Kidney epithelial cell (primary cell): ENCODE results near the gene NFE2. TPM values are rescaled to one million over a fixed set of nuclear protein-coding genes. Genes with fewer than 3 reads are reported as not detected.
A peak's percentile ranks its signal among the peaks of the same experiment; 100 is the strongest.
"Not testable (repeated sequence)": the region's sequence is repeated elsewhere in the genome, so short reads cannot be mapped to it uniquely, and the experiment has no call there.

ENCODE experiments used
- DNase-seq: peaks from one replicate; pipeline ENCODE4 v3.0.0-alpha.2; 2010; ENCODE audit warnings: low read depth
- H3K27me3 ChIP-seq: 2 replicates; pipeline ENCODE4 v1.6.0; 2011; ENCODE audit warnings: low read length; ENCODE audit not compliant: control insufficient read depth, insufficient read depth
- H3K36me3 ChIP-seq: 2 replicates; pipeline ENCODE4 v1.5.1; 2011; ENCODE audit warnings: low read length; ENCODE audit not compliant: control insufficient read depth, insufficient read depth
- H3K4me3 ChIP-seq: 2 replicates; pipeline ENCODE4 v1.5.1; 2011; ENCODE audit warnings: low read depth, mild to moderate bottlenecking, control low read depth, low read length
- total RNA-seq: library from RNA; depleted of rRNA; stranded (reverse); fragments of >200 nt; gene quantifications from 2 replicates; pipeline ENCODE4 v1.2.3, GENCODE V29; 2015
- TF ChIP-seq, protein P1 (sequence below): IDR thresholded peaks from 2 replicates; pipeline ENCODE4 v1.5.1; 2011; ENCODE audit warnings: mild to moderate bottlenecking, moderate library complexity, low read length, control low read depth, inconsistent platforms; ENCODE audit not compliant: insufficient read depth, poor library complexity, severe bottlenecking

NFE2 gene
- total RNA-seq, 1 donor from 2014 or later = 0.17 TPM

DNA sequence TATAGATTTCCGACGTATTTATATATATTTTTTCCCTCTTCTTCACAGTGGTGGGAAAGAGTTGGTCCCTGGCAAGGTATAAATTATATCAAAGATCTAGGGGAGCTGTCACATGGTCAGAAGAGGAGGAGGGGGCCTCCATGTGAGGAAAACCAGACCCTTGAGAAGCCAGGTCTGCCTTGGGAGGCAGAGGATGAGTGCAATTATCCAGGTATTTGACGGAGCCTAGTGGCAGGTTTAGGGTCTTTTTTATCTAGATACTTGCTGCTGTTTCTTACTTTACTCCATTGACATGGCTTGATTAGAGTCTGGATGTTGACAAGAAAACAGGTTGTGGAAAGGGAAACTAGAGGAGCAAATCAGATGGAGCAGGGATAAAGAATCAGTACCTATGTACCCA lies 29.6 kb upstream of the NFE2 start:
- Histone ChIP-seq H3K36me3 (no peaks in the 10 kb centered on the region), H3K4me3 (no peak overlapping the region), H3K27me3 (no peaks in the 10 kb centered on the region)
- TF ChIP-seq, protein P1, sequence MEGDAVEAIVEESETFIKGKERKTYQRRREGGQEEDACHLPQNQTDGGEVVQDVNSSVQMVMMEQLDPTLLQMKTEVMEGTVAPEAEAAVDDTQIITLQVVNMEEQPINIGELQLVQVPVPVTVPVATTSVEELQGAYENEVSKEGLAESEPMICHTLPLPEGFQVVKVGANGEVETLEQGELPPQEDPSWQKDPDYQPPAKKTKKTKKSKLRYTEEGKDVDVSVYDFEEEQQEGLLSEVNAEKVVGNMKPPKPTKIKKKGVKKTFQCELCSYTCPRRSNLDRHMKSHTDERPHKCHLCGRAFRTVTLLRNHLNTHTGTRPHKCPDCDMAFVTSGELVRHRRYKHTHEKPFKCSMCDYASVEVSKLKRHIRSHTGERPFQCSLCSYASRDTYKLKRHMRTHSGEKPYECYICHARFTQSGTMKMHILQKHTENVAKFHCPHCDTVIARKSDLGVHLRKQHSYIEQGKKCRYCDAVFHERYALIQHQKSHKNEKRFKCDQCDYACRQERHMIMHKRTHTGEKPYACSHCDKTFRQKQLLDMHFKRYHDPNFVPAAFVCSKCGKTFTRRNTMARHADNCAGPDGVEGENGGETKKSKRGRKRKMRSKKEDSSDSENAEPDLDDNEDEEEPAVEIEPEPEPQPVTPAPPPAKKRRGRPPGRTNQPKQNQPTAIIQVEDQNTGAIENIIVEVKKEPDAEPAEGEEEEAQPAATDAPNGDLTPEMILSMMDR = no peak
- DNase-seq = no peak

DNA sequence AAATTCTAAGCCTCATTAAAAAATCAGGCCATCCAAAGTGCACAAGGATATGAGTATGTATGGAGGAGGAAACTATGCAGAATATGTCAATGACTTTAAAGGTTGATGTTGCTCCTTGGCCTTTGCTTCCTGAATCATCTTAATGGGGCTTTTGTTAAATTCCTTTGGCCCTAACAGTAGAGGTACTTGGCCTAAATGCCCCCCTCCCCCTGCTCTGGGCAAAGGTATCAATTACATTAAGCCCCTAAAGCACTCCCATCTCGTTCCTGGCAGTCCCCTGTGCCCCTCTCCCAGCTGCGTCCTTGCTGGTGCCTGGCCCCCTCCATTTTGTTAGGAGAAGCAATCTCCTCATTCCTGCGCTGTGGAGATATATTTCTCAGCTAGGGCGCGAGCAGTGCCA lies 28.9 kb upstream of the NFE2 start:
- TF ChIP-seq, protein P1 = no peak
- no peak for DNase-seq
- Histone ChIP-seq H3K36me3 (no peaks in the 10 kb centered on the region), H3K27me3 (no peaks in the 10 kb centered on the region), H3K4me3 (no peak overlapping the region)

DNA sequence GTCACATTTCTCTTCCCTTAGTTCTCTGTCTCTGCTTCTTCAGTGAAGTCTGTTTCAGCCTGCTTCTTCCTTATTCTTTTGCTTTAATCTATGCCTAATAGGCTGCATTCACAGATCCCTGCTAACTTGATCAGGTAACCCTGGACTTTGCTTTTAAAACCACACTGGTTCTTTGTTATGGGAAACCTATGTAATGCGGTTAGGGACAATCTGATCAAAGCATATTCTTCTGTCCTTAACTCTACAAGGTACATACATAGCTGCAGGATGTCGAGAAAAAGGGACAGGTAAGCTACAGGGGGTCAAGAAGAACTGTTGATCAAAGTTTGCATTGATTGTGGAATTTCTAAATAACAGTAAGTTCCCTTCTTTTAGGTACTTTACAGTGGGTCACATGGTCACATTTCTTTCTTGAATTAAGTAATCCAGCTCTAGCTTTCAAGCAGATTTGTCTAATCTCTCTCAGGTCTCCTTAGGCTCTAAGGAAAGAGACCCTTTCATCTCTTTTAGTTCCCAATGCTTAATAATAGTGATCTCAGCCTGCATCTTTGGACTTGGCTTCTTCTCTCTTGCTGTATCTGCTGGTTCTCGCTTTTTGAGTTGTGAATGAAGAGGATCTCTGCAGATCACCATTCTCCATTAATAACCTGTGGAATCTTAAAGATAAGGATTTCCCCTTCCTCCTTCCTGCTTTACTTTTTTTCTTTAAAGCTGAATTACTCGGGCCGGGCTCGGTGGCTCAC lies 28.0 kb upstream of the NFE2 start:
- TF ChIP-seq, protein P1 = no peak

DNA sequence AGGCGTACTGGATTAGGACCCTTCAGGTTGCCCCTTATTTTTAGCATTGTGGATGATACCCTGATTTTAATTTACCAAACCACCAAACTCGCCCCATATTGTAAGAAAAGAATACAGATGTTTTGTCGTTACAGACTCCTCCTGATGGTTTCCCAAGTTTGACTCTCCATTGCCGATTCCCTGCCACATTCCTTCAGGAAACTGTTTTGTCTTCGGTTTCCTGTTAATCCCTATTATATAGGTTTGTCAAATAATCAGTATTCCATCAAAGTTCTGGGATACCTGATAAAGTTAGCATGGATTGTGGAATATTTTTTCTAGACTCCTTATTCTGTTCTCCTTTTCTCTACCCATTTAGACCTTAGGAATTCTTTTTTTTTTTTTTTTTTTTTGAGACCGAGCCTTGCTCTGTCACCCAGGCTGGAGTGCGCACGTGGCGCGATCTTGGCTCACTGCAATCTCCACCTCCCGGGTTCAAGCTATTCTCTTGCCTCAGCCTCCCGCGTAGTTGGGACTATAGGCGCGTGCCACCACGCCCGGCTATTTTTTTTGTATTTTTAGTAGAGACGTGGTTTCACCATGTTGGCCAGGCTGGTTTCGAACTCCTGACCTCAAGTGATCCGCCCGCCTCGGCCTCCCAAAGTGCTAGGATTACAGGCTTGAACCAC lies 24.8 kb upstream of the NFE2 start:
- not testable (repeated sequence) for DNase-seq, H3K27me3 ChIP-seq, H3K36me3 ChIP-seq
- peak overlapping the region; percentile 52 for H3K4me3 ChIP-seq

More for the DNA sequence above, 28.0 kb upstream of the NFE2 start:
- Histone ChIP-seq H3K36me3 (no peaks in the 10 kb centered on the region), H3K27me3 (no peaks in the 10 kb centered on the region), H3K4me3 (no peak overlapping the region)
- no peak for DNase-seq

DNA sequence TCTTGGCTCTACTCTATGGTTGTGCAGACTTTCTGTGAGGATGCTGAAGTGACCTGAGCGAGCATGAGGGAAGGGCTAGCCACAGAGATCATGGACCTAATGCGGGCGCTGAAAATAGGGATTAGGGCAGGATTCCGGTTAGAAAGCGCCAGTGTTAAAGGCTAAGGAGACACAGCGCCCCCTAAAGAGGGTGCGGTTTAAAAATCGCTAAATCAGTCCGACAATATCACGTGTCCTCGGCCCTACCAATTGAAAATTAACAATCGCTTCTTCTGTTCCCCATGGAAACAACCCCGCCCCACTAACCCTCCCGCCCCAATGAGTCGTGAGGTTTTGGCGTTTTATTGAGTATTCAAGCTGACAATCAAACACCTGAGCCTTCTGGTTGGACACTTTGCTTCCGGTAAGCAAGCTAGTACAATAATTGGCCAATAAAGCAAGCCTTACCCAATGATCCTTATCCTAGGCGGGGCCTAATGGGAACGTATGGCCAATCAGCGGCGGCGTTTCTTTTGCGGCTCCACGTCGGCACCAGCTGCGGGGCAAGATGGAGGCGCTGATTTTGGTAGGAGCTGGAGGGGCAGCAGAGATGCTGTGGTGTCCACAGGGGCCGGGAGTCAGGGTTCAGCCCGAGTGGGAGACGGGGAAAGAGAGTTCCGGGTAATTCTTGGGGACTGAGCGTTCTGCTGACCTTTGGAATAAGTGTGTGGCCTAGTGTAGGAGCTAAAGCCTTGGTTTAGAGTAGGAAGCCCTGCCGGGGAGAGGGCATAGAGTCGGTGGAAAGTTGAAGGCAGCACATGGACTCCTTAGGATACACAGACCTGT lies 24.0 kb upstream of the NFE2 start, which contains the start of gene COPZ1:
TSS of gene COPZ1 (plus strand) at position 515 of the 825 bp plus-strand sequence. CDS start at position 548, 33 bp downstream.
- Histone ChIP-seq H3K4me3 (peak within 1 kb of the TSS; percentile 52), H3K36me3 (no peaks in the 10 kb centered on the region), H3K27me3 (no peaks in the 10 kb centered on the region)
- DNase-seq = peak; percentile 99
- TF ChIP-seq, protein P1 = peak; percentile 85

DNA sequence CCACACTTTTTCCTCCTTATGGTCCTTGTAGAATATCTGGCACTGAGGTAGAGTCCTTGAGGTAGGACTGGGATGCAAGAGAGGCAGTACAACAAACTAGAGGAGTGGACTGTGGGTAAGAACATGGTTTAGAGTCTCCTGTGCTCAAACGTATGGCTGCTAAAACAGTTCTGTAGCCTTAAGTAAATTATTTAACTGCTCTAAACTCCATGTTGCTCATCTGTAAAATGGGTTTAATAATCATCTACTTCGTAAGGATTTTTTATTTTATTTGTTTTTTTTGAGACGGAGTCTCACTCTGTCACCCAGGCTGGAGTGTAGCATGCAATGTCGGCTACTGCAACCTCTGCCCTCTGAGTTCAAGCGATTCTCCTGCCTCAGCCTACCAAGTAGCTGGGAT lies 20.5 kb upstream of the NFE2 start:
- TF ChIP-seq, protein P1 = no peak
- H3K4me3 ChIP-seq = no peak overlapping the region
- H3K27me3 ChIP-seq = no peaks in the 10 kb centered on the region
- DNase-seq = no peak
- H3K36me3 ChIP-seq = no peaks in the 10 kb centered on the region

DNA sequence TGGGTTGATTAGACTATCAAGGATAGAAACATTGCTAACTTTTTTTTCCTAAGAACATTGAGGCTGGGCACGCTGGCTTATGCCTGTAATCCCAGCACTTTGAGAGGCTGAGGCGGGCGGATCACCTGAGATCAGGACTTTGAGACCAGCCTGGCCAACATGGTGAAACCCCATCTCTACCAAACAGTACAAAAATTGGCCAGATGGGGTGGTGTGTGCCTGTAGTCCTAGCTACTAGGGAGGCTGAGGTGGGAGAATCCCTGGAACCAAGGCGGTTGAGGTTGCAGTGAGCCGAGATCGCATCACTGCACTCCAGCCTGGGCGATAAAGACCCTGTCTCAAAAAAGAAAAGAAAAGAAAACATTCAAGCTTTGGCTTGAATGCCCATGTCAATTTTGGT lies 11.5 kb upstream of the NFE2 start:
- not testable (repeated sequence) for H3K27me3 ChIP-seq, H3K36me3 ChIP-seq, H3K4me3 ChIP-seq, DNase-seq
